Lung (tissue), 12 donors: ENCODE measurements around the gene BARX2. TPM values are rescaled to one million over a fixed set of nuclear protein-coding genes. Genes with fewer than 3 reads are reported as not detected.
A peak's percentile ranks its signal among the peaks of the same experiment; 100 is the strongest.
"Not testable (repeated sequence)": the region's sequence is repeated elsewhere in the genome, so short reads cannot be mapped to it uniquely, and the experiment has no call there.

Source experiments
- ATAC-seq: fragments of 200-7000 bp; cut with Tn5 transposase; one replicate; pipeline ENCODE4 v1.9.1; 2020; ENCODE audit warnings: moderate number of reproducible peaks; ENCODE audit not compliant: insufficient read depth, low FRiP score
- DNase-seq, 3 donors: peaks; one replicate each; pipeline ENCODE4 v3.0.0-alpha.2; 2013 to 2017
- H3K27ac ChIP-seq, 2 donors: one replicate each; pipeline ENCODE4 v1.5.1; 2013; ENCODE audit warnings: mild to moderate bottlenecking in 2 of 2, moderate library complexity in 2 of 2, control low read depth in 1 of 2, inconsistent platforms in 1 of 2, low read depth in 1 of 2, low read length in 1 of 2
- H3K27me3 ChIP-seq, 3 donors: one replicate each; pipeline ENCODE4 v1.5.1; 2013; ENCODE audit warnings: low read length in 2 of 3; ENCODE audit not compliant: control insufficient read depth in 3 of 3, insufficient read depth in 3 of 3
- H3K36me3 ChIP-seq, 4 donors: one replicate each; pipeline ENCODE4 v1.5.1; 2013; ENCODE audit warnings: low read length in 4 of 4, mild to moderate bottlenecking in 1 of 4, moderate library complexity in 1 of 4; ENCODE audit not compliant: control insufficient read depth in 4 of 4, insufficient read depth in 4 of 4
- H3K4me1 ChIP-seq, 5 donors: one replicate each; pipeline ENCODE4 v1.5.1; 2013; ENCODE audit warnings: low read length in 5 of 5, mild to moderate bottlenecking in 2 of 5, moderate library complexity in 1 of 5; ENCODE audit not compliant: control insufficient read depth in 5 of 5, insufficient read depth in 5 of 5
- H3K4me3 ChIP-seq: one replicate; pipeline ENCODE4 v1.5.1; 2013; ENCODE audit warnings: mild to moderate bottlenecking, control low read depth, moderate library complexity
- H3K9ac ChIP-seq, 2 donors: one replicate each; pipeline ENCODE4 v1.5.1; 2013; ENCODE audit warnings: low read length in 2 of 2, control low read depth in 1 of 2; ENCODE audit not compliant: insufficient read depth in 1 of 2
- H3K9me3 ChIP-seq, 4 donors: one replicate each; pipeline ENCODE4 v1.5.1; 2013; ENCODE audit warnings: low read length in 3 of 4, mild to moderate bottlenecking in 1 of 4, moderate library complexity in 1 of 4; ENCODE audit not compliant: control insufficient read depth in 4 of 4, insufficient read depth in 3 of 4
- WGBS, 2 donors: extraction: QIAGEN DNeasy Blood & Tissue Kit; methylation state at CpG; one replicate each; pipeline ENCODE4 v1.1.7; 2013; 5-methylcytosine and 5-hydroxymethylcytosine counted together
- polyA plus RNA-seq, 2 donors: library from polyadenylated mRNA; stranded (reverse); fragments of 200-250 nt; gene quantifications; one replicate each; pipeline ENCODE4 v1.2.1, GENCODE V29; 2013
- total RNA-seq, 2 donors: library from RNA; depleted of rRNA in 1 of 2; stranded (reverse); fragments of >200 nt in 1 of 2; gene quantifications; one replicate each; pipeline ENCODE4 v1.2.1, GENCODE V29; 2014 to 2021
- TF ChIP-seq, protein P1 (sequence below): IDR thresholded peaks from 2 replicates; pipeline ENCODE4 v1.5.1; 2012; ENCODE audit warnings: mild to moderate bottlenecking; ENCODE audit errors: control extremely low read depth, extremely low read depth
- donor health status: control.
- donor health status: control.
- donor health status: Bipolar disorder and iron deficiency.
- donor health status: healthy.
- donor health status: DM: yes; HTN: yes; CAD: no.

BARX2 gene
- total and polyA plus RNA-seq, 4 donors = 0.39 to 1.1 (median 0.75) TPM

GRCh38 chr11:129331217-129331616 is 44.4 kb upstream of the BARX2 start:
- H3K4me3 ChIP-seq = no peak overlapping the region
- WGBS, 2 donors = 88 to 95% methylated on average over 5 of the region's 5 CpGs
- H3K9ac ChIP-seq = no peak overlapping the region
- TF ChIP-seq, protein P1, sequence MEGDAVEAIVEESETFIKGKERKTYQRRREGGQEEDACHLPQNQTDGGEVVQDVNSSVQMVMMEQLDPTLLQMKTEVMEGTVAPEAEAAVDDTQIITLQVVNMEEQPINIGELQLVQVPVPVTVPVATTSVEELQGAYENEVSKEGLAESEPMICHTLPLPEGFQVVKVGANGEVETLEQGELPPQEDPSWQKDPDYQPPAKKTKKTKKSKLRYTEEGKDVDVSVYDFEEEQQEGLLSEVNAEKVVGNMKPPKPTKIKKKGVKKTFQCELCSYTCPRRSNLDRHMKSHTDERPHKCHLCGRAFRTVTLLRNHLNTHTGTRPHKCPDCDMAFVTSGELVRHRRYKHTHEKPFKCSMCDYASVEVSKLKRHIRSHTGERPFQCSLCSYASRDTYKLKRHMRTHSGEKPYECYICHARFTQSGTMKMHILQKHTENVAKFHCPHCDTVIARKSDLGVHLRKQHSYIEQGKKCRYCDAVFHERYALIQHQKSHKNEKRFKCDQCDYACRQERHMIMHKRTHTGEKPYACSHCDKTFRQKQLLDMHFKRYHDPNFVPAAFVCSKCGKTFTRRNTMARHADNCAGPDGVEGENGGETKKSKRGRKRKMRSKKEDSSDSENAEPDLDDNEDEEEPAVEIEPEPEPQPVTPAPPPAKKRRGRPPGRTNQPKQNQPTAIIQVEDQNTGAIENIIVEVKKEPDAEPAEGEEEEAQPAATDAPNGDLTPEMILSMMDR = no peak
- no peaks in the 10 kb centered on the region for H3K9me3 ChIP-seq
- no peak overlapping the region for H3K27ac ChIP-seq
- ATAC-seq = no peak
- no peak for DNase-seq
- no peaks in the 10 kb centered on the region for H3K27me3 ChIP-seq
- no peaks in the 10 kb centered on the region for H3K36me3 ChIP-seq
- peaks cover 0 to 2% (median 0%) of the 10 kb centered on the region in 5 donors for H3K4me1 ChIP-seq

GRCh38 chr11:129331871-129332274 is 43.8 kb upstream of the BARX2 start:
- Histone ChIP-seq H3K27me3 (no peaks in the 10 kb centered on the region), H3K4me1 (peaks cover 0 to 2% (median 0%) of the 10 kb centered on the region in 5 donors), H3K36me3 (no peaks in the 10 kb centered on the region), H3K4me3 (no peak overlapping the region), H3K9ac (no peak overlapping the region), H3K27ac (no peak overlapping the region), H3K9me3 (no peaks in the 10 kb centered on the region)
- peak; percentile 96 for ATAC-seq
- DNase-seq = peak; percentile 85 to 86 (median 86)
- 1% methylated on average over 11 of the region's 11 CpGs for WGBS, 2 donors
- TF ChIP-seq, protein P1 = peak; percentile 82

DNA sequence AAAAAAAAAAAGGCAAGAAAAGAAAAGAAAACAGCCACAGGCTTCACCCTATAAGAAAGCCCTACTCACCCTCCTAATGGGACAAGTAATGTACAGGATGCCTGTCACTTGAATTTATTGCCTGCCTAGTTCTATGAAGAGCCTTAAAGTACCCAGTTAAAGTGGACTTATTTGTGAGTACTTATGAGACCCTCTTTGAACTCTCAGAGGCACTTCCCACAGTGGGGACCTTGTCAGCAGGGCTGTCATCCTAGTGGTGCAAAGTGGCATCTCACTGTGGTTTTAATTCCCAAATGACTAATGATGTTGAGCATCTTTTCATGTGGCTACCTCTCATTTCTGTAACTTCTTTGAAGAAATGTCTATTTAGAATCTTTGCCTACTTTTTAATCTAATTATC is 41.8 kb upstream of the BARX2 start:
- no peaks in the 10 kb centered on the region for H3K36me3 ChIP-seq
- H3K27me3 ChIP-seq = no peaks in the 10 kb centered on the region
- H3K4me1 ChIP-seq = peaks cover 0 to 2% (median 0%) of the 10 kb centered on the region in 5 donors
- no peaks in the 10 kb centered on the region for H3K9me3 ChIP-seq
- no peak overlapping the region for H3K27ac ChIP-seq
- no peak overlapping the region for H3K4me3 ChIP-seq
- no peak for DNase-seq
- no peak overlapping the region for H3K9ac ChIP-seq
- no peak for ATAC-seq
- TF ChIP-seq, protein P1 = no peak

GRCh38 chr11:129344301-129344940 is 31.2 kb upstream of the BARX2 start:
- not testable (repeated sequence) for ATAC-seq, H3K9ac ChIP-seq, H3K9me3 ChIP-seq, H3K27ac ChIP-seq, H3K4me1 ChIP-seq, H3K36me3 ChIP-seq, H3K4me3 ChIP-seq, H3K27me3 ChIP-seq, DNase-seq
- WGBS, 2 donors = 90 to 92% methylated on average over 23 of the region's 23 CpGs
